Stimulated activated memory B cell treated with anti-CD40 and anti-IgM and Interleukin-4, amounts not matched to agents 10 μg/mL and 1 μg/mL and 100 μg/mL, for 72 hours (primary cell): ENCODE measurements around the gene KRAS.
"Not testable (repeated sequence)": the region's sequence is repeated elsewhere in the genome, so short reads cannot be mapped to it uniquely, and the experiment has no call there.

ENCODE experiments used
- ATAC-seq: fragments of 150-1000 bp; cut with Tn5 transposase; 2 replicates; pipeline ENCODE4 v1.10.0; 2021
- H3K27ac Mint-ChIP-seq: one replicate; pipeline ENCODE4 v1.8.0; 2022; ENCODE audit warnings: mild to moderate bottlenecking, mixed read lengths
- H3K27me3 Mint-ChIP-seq: one replicate; pipeline ENCODE4 v1.8.0; 2022; ENCODE audit warnings: mixed read lengths
- H3K36me3 Mint-ChIP-seq: one replicate; pipeline ENCODE4 v1.8.0; 2022; ENCODE audit warnings: mixed read lengths
- H3K4me1 Mint-ChIP-seq: one replicate; pipeline ENCODE4 v1.8.0; 2022; ENCODE audit warnings: mixed read lengths
- H3K4me3 Mint-ChIP-seq: one replicate; pipeline ENCODE4 v1.8.0; 2022; ENCODE audit warnings: mild to moderate bottlenecking, moderate library complexity, mixed read lengths
- H3K9me3 Mint-ChIP-seq: one replicate; pipeline ENCODE4 v1.8.0; 2022; ENCODE audit warnings: mixed read lengths

Gene KRAS

DNA sequence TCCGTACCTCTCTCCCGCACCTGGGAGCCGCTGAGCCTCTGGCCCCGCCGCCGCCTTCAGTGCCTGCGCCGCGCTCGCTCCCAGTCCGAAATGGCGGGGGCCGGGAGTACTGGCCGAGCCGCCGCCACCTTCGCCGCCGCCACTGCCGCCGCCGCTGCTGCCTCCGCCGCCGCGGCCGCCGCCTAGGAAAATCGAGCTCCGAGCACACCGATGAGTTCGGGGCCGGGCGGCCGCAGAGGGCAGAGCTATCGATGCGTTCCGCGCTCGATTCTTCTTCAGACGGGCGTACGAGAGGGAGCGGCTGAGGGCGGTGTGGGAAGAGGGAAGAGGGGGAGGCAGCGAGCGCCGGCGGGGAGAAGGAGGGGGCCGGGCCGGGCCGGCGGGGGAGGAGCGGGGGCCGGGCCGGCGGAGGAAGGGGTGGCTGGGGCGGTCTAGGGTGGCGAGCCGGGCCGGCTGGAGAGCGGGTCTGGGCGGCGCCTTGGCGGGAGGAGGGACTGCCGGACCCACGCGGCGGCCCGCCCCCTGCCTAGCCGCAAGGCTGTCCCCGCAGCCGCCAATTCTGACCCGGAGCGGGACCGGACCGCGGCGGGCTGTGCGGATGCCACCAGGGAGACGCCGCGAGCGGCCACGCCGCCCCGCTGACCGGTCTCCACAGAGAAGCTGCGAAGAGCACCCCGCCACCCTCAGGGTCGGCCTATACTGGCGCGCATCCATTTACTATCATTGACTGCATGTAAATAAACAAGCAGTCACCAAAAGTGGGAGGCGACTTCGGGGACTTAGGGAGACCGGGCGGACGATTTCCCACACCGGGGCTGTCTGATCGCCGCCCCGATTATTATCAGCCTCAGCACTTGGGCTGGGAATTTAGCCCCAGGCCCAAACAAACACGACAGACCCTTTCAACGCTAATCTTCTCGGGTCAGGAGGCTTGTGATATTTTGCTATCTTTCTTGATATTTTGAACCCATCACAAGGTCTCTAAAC, at the start of gene KRAS:
Gene KRAS (minus strand): TSS at position 186 of the 987 bp plus-strand sequence.
- Mint-ChIP-seq H3K27ac (peak within 1 kb of the TSS; percentile 79), H3K9me3 (no peaks in the 10 kb centered on the region), H3K4me1 (peaks cover 44% of the 10 kb centered on the region), H3K27me3 (no peaks in the 10 kb centered on the region), H3K4me3 (peak within 1 kb of the TSS; percentile 87), H3K36me3 (peaks cover 18% of the 10 kb centered on the region)
- peak; percentile 90 for ATAC-seq

DNA sequence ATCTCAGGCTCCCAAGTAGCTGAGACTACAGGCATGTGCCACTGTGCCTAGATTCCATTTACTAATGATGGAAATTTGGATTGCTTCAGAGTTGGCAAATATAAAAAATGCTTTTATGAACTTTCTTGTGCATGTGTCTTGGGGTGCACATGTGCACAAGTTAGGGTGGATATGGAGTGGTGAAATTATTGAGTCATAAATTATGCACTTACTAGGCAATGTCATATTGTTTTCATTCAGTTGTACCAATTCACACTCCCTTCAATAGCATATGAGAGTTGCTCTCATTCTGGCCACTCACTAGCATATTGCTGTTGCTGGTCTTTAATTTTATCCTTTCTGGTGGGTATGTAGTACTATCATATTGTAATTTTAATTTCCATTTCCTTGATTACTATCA, 45.7 kb upstream of the KRAS start:
- peaks cover 20% of the 10 kb centered on the region for H3K4me1 Mint-ChIP-seq
- no peak for ATAC-seq
- no peaks in the 10 kb centered on the region for H3K27me3 Mint-ChIP-seq
- peaks cover 2% of the 10 kb centered on the region for H3K9me3 Mint-ChIP-seq
- no peak overlapping the region for H3K27ac Mint-ChIP-seq
- H3K36me3 Mint-ChIP-seq = peaks cover 10% of the 10 kb centered on the region
- H3K4me3 Mint-ChIP-seq = no peak overlapping the region

GRCh38 chr12:25295361-25295760, 44.6 kb upstream of the KRAS start:
- Mint-ChIP-seq H3K27ac (no peak overlapping the region), H3K9me3 (peaks cover 2% of the 10 kb centered on the region), H3K27me3 (no peaks in the 10 kb centered on the region), H3K4me1 (peaks cover 20% of the 10 kb centered on the region), H3K4me3 (no peak overlapping the region), H3K36me3 (no peaks in the 10 kb centered on the region)
- ATAC-seq = no peak

- H3K36me3 Mint-ChIP-seq = no peaks in the 10 kb centered on the region
- H3K4me1 Mint-ChIP-seq = peaks cover 20% of the 10 kb centered on the region
- H3K9me3 Mint-ChIP-seq = peaks cover 8% of the 10 kb centered on the region
- ATAC-seq = peak; percentile 84
- no peaks in the 10 kb centered on the region for H3K27me3 Mint-ChIP-seq
- H3K27ac Mint-ChIP-seq = peak overlapping the region; percentile 25
- no peak overlapping the region for H3K4me3 Mint-ChIP-seq
These were observed 42.9 kb upstream of the KRAS start for GRCh38 chr12:25293653-25294052.

GRCh38 chr12:25292810-25293221, 42.1 kb upstream of the KRAS start:
- not testable (repeated sequence) for H3K36me3 Mint-ChIP-seq, H3K9me3 Mint-ChIP-seq, H3K27me3 Mint-ChIP-seq

DNA sequence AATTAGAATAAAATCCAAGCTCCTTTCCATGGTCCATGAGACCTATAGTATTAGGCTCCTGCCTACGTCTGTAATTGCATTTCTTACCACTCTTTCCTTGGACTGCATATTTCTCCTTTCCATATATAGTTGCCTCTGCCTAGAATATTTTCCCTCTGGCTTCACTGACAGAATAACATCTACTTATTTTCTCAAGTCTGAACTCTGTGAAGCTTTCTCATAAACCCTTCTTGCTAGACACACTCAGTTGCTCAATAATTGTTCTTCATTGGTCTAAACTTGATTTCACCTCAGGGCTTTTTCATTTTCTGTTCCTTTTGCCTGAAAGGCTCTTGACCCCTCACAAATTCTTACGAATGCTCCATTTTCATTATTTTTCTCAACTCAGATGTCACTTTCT, 36.9 kb upstream of the KRAS start:
- Mint-ChIP-seq H3K4me1 (peaks cover 14% of the 10 kb centered on the region), H3K4me3 (no peak overlapping the region), H3K9me3 (peaks cover 8% of the 10 kb centered on the region), H3K27ac (no peak overlapping the region), H3K36me3 (no peaks in the 10 kb centered on the region), H3K27me3 (peaks cover 9% of the 10 kb centered on the region)
- ATAC-seq = no peak

More at GRCh38 chr12:25292810-25293221, 42.1 kb upstream of the KRAS start:
- Mint-ChIP-seq H3K4me3 (peak overlapping the region; percentile 46), H3K4me1 (peaks cover 20% of the 10 kb centered on the region), H3K27ac (peak overlapping the region; percentile 64)
- peak; percentile 82 for ATAC-seq

DNA sequence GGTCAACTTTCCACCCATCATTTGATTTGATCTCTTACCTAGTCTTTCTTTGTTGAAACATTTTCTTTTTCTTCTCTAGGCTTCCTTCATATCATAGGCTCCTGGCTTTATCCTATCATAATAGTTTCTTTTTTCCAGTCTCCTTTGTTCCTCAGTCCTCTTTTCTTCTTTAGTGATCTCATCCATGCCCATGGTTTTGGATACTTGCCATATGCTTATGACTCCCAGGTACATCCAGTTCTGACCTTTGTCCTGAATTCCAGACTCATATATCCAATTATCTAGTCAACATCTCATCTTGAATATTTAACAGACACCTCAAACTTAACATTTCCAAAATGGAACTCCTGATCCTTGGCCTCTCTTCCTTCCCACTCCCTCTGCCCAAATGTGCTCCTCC, 36.1 kb upstream of the KRAS start:
- peaks cover 11% of the 10 kb centered on the region for H3K4me1 Mint-ChIP-seq
- H3K4me3 Mint-ChIP-seq = no peak overlapping the region
- H3K27me3 Mint-ChIP-seq = peaks cover 9% of the 10 kb centered on the region
- no peak overlapping the region for H3K27ac Mint-ChIP-seq
- no peak for ATAC-seq
- H3K9me3 Mint-ChIP-seq = peaks cover 8% of the 10 kb centered on the region
- H3K36me3 Mint-ChIP-seq = no peaks in the 10 kb centered on the region

- no peak overlapping the region for H3K4me3 Mint-ChIP-seq
- no peaks in the 10 kb centered on the region for H3K9me3 Mint-ChIP-seq
- ATAC-seq = no peak
- no peaks in the 10 kb centered on the region for H3K36me3 Mint-ChIP-seq
- H3K4me1 Mint-ChIP-seq = peaks cover 11% of the 10 kb centered on the region
- no peak overlapping the region for H3K27ac Mint-ChIP-seq
- H3K27me3 Mint-ChIP-seq = peaks cover 9% of the 10 kb centered on the region
These were observed 33.3 kb upstream of the KRAS start for GRCh38 chr12:25284024-25284423.

DNA sequence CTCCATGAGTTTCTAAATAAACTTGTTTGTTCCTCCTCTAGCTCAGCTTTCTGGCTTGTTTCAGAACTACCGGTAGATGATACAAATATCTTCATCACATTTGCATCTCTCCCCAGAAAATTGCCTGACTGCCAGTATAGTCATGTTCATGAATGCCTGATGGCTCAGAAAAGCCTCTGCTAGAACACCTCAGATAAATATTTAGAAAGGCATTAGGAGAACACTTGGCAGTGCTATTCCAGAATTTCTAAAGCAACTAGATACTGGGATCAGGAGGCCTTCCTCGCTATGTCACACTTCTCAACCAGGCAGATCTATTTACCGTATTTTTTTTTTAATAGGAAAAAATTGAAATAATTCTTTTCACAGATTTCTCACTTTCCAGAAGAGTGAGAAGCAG, 32.3 kb upstream of the KRAS start:
- Mint-ChIP-seq H3K4me1 (peaks cover 11% of the 10 kb centered on the region), H3K9me3 (no peaks in the 10 kb centered on the region), H3K4me3 (no peak overlapping the region), H3K27ac (no peak overlapping the region), H3K27me3 (peaks cover 9% of the 10 kb centered on the region), H3K36me3 (no peaks in the 10 kb centered on the region)
- no peak for ATAC-seq

GRCh38 chr12:25280082-25280481, 29.4 kb upstream of the KRAS start:
- Mint-ChIP-seq H3K36me3 (no peaks in the 10 kb centered on the region), H3K4me1 (peaks cover 11% of the 10 kb centered on the region), H3K9me3 (no peaks in the 10 kb centered on the region), H3K27me3 (no peaks in the 10 kb centered on the region), H3K4me3 (no peak overlapping the region), H3K27ac (no peak overlapping the region)
- ATAC-seq = no peak

GRCh38 chr12:25278269-25278668, 27.5 kb upstream of the KRAS start:
- Mint-ChIP-seq H3K4me1 (peaks cover 13% of the 10 kb centered on the region), H3K9me3 (no peaks in the 10 kb centered on the region), H3K36me3 (no peaks in the 10 kb centered on the region), H3K27me3 (no peaks in the 10 kb centered on the region), H3K4me3 (no peak overlapping the region), H3K27ac (no peak overlapping the region)
- ATAC-seq = no peak

- ATAC-seq = no peak
- no peak overlapping the region for H3K27ac Mint-ChIP-seq
These were observed 25.6 kb upstream of the KRAS start for GRCh38 chr12:25276199-25276937.

GRCh38 chr12:25271486-25272098, 20.9 kb upstream of the KRAS start:
- Mint-ChIP-seq H3K4me3 (no peak overlapping the region), H3K9me3 (no peaks in the 10 kb centered on the region), H3K27ac (peak overlapping the region; percentile 36), H3K4me1 (peaks cover 30% of the 10 kb centered on the region), H3K36me3 (no peaks in the 10 kb centered on the region), H3K27me3 (no peaks in the 10 kb centered on the region)
- peak; percentile 78 for ATAC-seq

More at GRCh38 chr12:25276199-25276937, 25.6 kb upstream of the KRAS start:
- Mint-ChIP-seq H3K4me1 (peaks cover 12% of the 10 kb centered on the region), H3K27me3 (no peaks in the 10 kb centered on the region), H3K36me3 (no peaks in the 10 kb centered on the region), H3K9me3 (no peaks in the 10 kb centered on the region), H3K4me3 (no peak overlapping the region)

- Mint-ChIP-seq H3K4me1 (peaks cover 28% of the 10 kb centered on the region), H3K27me3 (no peaks in the 10 kb centered on the region), H3K4me3 (no peak overlapping the region), H3K36me3 (no peaks in the 10 kb centered on the region), H3K27ac (peak overlapping the region; percentile 79), H3K9me3 (no peaks in the 10 kb centered on the region)
- ATAC-seq = peak; percentile 92
These were observed 19.0 kb upstream of the KRAS start for GRCh38 chr12:25269701-25270100.

- Mint-ChIP-seq H3K4me3 (no peak overlapping the region), H3K27me3 (no peaks in the 10 kb centered on the region)
These were observed 15.8 kb upstream of the KRAS start for GRCh38 chr12:25266497-25266896.

More at GRCh38 chr12:25266497-25266896, 15.8 kb upstream of the KRAS start:
- Mint-ChIP-seq H3K36me3 (no peaks in the 10 kb centered on the region), H3K4me1 (peaks cover 37% of the 10 kb centered on the region), H3K9me3 (no peaks in the 10 kb centered on the region), H3K27ac (no peak overlapping the region)
- no peak for ATAC-seq
